B cell (primary cell): ENCODE data around the gene ATP5F1E.

Source experiments
- EZH2 ChIP-seq: IDR thresholded peaks from 2 replicates; pipeline ENCODE4 v1.6.1; 2012; ENCODE audit warnings: borderline replicate concordance, low read depth, mild to moderate bottlenecking, moderate library complexity, low read length; ENCODE audit not compliant: insufficient read depth, poor library complexity, severe bottlenecking
- TF ChIP-seq, protein P1 (sequence below): fragments of 200-600 bp; IDR thresholded peaks from one replicate; pipeline ENCODE4 v1.8.0; 2022; ENCODE audit warnings: antibody characterized with exemption, mild to moderate bottlenecking

DNA sequence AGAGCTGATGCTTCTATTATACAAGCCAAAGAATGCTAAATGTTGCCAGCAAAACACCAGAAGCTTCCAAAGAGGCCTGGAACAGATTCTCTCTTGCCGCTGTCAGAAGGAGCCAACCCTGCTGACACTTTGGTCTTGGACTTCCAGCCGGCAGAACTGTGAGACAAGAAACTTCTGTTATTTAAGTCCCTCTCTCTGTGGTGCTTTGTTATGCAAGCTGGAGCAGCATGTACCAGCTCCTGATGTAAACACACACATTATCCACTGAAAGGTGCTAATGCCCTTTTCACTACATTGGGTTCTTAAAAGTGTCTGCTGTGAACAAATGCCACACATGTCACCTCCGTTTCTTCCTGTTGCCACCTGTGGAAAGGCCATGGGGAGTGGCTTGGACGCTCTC is 36.4 kb upstream of the ATP5F1E start:
- TF ChIP-seq, protein P1, sequence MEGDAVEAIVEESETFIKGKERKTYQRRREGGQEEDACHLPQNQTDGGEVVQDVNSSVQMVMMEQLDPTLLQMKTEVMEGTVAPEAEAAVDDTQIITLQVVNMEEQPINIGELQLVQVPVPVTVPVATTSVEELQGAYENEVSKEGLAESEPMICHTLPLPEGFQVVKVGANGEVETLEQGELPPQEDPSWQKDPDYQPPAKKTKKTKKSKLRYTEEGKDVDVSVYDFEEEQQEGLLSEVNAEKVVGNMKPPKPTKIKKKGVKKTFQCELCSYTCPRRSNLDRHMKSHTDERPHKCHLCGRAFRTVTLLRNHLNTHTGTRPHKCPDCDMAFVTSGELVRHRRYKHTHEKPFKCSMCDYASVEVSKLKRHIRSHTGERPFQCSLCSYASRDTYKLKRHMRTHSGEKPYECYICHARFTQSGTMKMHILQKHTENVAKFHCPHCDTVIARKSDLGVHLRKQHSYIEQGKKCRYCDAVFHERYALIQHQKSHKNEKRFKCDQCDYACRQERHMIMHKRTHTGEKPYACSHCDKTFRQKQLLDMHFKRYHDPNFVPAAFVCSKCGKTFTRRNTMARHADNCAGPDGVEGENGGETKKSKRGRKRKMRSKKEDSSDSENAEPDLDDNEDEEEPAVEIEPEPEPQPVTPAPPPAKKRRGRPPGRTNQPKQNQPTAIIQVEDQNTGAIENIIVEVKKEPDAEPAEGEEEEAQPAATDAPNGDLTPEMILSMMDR: no peak
- TF ChIP-seq EZH2: no peak
